ENCODE measurements around the gene ST6GALNAC4. TPM values are rescaled to one million over a fixed set of nuclear protein-coding genes. Genes with fewer than 3 reads are reported as not detected.
A peak's percentile ranks its signal among the peaks of the same experiment; 100 is the strongest.

The ST6GALNAC4 gene
- total and polyA plus RNA-seq, 9 of the 15 experiments (the other 6 are each of a cell fraction or from before 2014, with no cell fraction given), result 2.6 to 43.1 (median 15.4) TPM

DNA sequence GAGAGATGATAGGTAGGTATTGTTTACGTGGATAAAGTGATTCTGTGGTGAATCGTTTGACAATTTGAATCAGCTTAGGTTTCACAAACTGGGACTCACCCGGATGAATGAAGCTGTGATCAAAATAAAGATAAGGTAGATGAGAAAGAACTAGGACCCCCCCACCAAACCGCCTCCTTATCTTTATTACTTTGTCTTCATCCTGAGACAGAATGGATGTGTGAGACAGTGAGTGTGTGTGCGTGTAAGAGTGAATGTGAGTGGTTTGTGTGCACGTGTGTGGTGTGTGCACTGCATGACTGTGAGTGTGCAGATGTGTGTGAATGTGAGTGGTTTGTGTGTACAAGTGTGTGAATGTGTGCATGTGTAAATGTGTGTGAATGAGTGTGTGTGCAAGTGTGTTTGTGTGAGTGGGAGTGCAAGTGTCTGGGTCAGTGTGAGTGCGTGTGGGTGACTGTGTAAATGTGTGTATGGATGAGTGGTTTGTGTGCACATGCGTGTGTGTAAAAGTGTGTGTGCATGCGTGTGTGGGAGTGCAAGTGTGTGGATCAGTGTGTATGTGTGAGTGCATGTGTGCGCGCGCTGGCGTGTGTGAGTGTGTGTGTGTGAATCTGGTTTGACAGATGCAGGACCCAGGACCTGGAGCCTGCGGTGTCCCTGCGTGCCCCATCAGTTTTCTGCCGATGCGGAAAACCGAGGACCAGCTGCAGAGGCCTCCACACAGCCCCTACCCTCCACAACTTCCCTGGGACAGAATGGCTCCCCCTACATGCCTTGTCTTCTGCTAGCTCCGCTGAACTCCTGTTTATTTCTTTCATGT is 51.0 kb downstream of the ST6GALNAC4 start (continued):
- TF ChIP-seq, protein P1, sequence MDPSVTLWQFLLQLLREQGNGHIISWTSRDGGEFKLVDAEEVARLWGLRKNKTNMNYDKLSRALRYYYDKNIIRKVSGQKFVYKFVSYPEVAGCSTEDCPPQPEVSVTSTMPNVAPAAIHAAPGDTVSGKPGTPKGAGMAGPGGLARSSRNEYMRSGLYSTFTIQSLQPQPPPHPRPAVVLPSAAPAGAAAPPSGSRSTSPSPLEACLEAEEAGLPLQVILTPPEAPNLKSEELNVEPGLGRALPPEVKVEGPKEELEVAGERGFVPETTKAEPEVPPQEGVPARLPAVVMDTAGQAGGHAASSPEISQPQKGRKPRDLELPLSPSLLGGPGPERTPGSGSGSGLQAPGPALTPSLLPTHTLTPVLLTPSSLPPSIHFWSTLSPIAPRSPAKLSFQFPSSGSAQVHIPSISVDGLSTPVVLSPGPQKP (CRISPR knock-in tag; IDR thresholded peaks at IDR 0.05), result no peak
- TF ChIP-seq, protein P2, sequence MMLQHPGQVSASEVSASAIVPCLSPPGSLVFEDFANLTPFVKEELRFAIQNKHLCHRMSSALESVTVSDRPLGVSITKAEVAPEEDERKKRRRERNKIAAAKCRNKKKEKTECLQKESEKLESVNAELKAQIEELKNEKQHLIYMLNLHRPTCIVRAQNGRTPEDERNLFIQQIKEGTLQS (IDR thresholded peaks at IDR 0.05), result no peak
- TF ChIP-seq, protein P2 (CRISPR knock-in tag; conservative IDR thresholded peaks at IDR 0.05), result no peak
- no peak for TF ChIP-seq NFATC3 (IDR thresholded peaks at IDR 0.05)
- TF ChIP-seq GTF2E2 (tag; IDR thresholded peaks at IDR 0.05), result no peak
- TF ChIP-seq PHTF2 (CRISPR knock-in tag; IDR thresholded peaks at IDR 0.05), result no peak
- no peak for TF ChIP-seq SIRT6 (IDR thresholded peaks at IDR 0.05; ENCODE audit: low read depth, low read length)
- TF ChIP-seq DIDO1 (tag; IDR thresholded peaks at IDR 0.05; ENCODE audit: low read depth), result no peak; the same call in 1 of the 2 replicates
- TF ChIP-seq SMARCC2 (IDR thresholded peaks at IDR 0.05; ENCODE audit: low read depth), result no peak
- TF ChIP-seq, protein P3, sequence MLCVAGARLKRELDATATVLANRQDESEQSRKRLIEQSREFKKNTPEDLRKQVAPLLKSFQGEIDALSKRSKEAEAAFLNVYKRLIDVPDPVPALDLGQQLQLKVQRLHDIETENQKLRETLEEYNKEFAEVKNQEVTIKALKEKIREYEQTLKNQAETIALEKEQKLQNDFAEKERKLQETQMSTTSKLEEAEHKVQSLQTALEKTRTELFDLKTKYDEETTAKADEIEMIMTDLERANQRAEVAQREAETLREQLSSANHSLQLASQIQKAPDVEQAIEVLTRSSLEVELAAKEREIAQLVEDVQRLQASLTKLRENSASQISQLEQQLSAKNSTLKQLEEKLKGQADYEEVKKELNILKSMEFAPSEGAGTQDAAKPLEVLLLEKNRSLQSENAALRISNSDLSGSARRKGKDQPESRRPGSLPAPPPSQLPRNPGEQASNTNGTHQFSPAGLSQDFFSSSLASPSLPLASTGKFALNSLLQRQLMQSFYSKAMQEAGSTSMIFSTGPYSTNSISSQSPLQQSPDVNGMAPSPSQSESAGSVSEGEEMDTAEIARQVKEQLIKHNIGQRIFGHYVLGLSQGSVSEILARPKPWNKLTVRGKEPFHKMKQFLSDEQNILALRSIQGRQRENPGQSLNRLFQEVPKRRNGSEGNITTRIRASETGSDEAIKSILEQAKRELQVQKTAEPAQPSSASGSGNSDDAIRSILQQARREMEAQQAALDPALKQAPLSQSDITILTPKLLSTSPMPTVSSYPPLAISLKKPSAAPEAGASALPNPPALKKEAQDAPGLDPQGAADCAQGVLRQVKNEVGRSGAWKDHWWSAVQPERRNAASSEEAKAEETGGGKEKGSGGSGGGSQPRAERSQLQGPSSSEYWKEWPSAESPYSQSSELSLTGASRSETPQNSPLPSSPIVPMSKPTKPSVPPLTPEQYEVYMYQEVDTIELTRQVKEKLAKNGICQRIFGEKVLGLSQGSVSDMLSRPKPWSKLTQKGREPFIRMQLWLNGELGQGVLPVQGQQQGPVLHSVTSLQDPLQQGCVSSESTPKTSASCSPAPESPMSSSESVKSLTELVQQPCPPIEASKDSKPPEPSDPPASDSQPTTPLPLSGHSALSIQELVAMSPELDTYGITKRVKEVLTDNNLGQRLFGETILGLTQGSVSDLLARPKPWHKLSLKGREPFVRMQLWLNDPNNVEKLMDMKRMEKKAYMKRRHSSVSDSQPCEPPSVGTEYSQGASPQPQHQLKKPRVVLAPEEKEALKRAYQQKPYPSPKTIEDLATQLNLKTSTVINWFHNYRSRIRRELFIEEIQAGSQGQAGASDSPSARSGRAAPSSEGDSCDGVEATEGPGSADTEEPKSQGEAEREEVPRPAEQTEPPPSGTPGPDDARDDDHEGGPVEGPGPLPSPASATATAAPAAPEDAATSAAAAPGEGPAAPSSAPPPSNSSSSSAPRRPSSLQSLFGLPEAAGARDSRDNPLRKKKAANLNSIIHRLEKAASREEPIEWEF (CRISPR knock-in tag; IDR thresholded peaks at IDR 0.05), result no peak
- peak; percentile 87; the same call in 1 of the 2 replicates for TF ChIP-seq SOX6 (IDR thresholded peaks at IDR 0.05)
- peak; percentile 98 for TF ChIP-seq MYNN (IDR thresholded peaks at IDR 0.05)
- TF ChIP-seq MYNN (CRISPR knock-in tag; IDR thresholded peaks at IDR 0.05), result no peak
- TF ChIP-seq, protein P4, sequence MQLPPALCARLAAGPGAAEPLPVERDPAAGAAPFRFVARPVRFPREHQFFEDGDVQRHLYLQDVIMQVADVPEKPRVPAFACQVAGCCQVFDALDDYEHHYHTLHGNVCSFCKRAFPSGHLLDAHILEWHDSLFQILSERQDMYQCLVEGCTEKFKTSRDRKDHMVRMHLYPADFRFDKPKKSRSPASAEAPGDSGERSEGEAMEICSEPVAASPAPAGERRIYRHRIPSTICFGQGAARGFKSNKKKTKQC (CRISPR knock-in tag; IDR thresholded peaks at IDR 0.05), result no peak
- TF ChIP-seq, protein P5, sequence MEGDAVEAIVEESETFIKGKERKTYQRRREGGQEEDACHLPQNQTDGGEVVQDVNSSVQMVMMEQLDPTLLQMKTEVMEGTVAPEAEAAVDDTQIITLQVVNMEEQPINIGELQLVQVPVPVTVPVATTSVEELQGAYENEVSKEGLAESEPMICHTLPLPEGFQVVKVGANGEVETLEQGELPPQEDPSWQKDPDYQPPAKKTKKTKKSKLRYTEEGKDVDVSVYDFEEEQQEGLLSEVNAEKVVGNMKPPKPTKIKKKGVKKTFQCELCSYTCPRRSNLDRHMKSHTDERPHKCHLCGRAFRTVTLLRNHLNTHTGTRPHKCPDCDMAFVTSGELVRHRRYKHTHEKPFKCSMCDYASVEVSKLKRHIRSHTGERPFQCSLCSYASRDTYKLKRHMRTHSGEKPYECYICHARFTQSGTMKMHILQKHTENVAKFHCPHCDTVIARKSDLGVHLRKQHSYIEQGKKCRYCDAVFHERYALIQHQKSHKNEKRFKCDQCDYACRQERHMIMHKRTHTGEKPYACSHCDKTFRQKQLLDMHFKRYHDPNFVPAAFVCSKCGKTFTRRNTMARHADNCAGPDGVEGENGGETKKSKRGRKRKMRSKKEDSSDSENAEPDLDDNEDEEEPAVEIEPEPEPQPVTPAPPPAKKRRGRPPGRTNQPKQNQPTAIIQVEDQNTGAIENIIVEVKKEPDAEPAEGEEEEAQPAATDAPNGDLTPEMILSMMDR (IDR thresholded peaks at IDR 0.05 in 2 of 3, conservative IDR thresholded peaks at IDR 0.05 in 1 of 3; ENCODE audit: insufficient read depth in 2 of 3, low read depth in 1 of 3, low read length in 3 of 3), result 0 out of 6 replicates have a peak, but pooled peaks of 1 of the 3 experiments have one; percentile 1
- TF ChIP-seq LCOR (CRISPR knock-in tag; IDR thresholded peaks at IDR 0.05), result no peak
- TF ChIP-seq ZNF583 (CRISPR knock-in tag; IDR thresholded peaks at IDR 0.05), result peak; percentile 21; the same call in 1 of the 2 replicates
- no peak for TF ChIP-seq CEBPB (tag; IDR thresholded peaks at IDR 0.05)
